ENCODE results near the gene ERG. TPM values are rescaled to one million over a fixed set of nuclear protein-coding genes. Genes with fewer than 3 reads are reported as not detected.

ERG gene
- total and polyA plus RNA-seq, 4 donors, result 3.3 to 6.0 (median 4.1) TPM

GRCh38 chr21:38401191-38401926, 96.9 kb downstream of the ERG start:
- Histone ChIP-seq H3K4me1 (ENCODE audit: control insufficient read depth in 4 of 4, insufficient read depth in 4 of 4, low read length in 3 of 4) (no peaks in the 10 kb centered on the region), H3K4me3 (ENCODE audit: low read depth in 1 of 3, low read length in 3 of 3) (no peak overlapping the region), H3K36me3 (ENCODE audit: control insufficient read depth in 4 of 4, insufficient read depth in 3 of 4, low read depth in 1 of 4, low read length in 3 of 4) (no peaks in the 10 kb centered on the region), H3K9ac (ENCODE audit: low read depth in 1 of 2, low read length in 2 of 2) (no peak overlapping the region), H3K9me3 (ENCODE audit: control insufficient read depth in 4 of 4, low read length in 3 of 4) (no peaks in the 10 kb centered on the region), H3K27me3 (ENCODE audit: control insufficient read depth in 4 of 4, insufficient read depth in 4 of 4, low read length in 3 of 4) (peaks cover 0 to 3% (median 0%) of the 10 kb centered on the region in 4 donors), H3K27ac (ENCODE audit: low read depth in 1 of 2, low read length in 2 of 2) (no peak overlapping the region)
- no peak for DNase-seq (ENCODE audit: low spot score)
- WGBS, result 62% methylated on average over 12 of the region's 12 CpGs
- no peak for TF ChIP-seq JUND (IDR thresholded peaks at IDR 0.05)
- TF ChIP-seq GABPA (IDR thresholded peaks at IDR 0.05 in 1 of 2, conservative IDR thresholded peaks at IDR 0.05 in 1 of 2), result no peak
- TF ChIP-seq FOXA2 (IDR thresholded peaks at IDR 0.05), result no peak
- TF ChIP-seq RXRA (IDR thresholded peaks at IDR 0.05), result no peak
- no peak for TF ChIP-seq HNF4G (IDR thresholded peaks at IDR 0.05)
- no peak for TF ChIP-seq HNF4A (conservative IDR thresholded peaks at IDR 0.05)
- TF ChIP-seq NR2F2 (IDR thresholded peaks at IDR 0.05), result no peak
- no peak for TF ChIP-seq CTCF (IDR thresholded peaks at IDR 0.05; ENCODE audit: low read depth, low read length, missing input control)
- TF ChIP-seq MAX (IDR thresholded peaks at IDR 0.05), result no peak
- TF ChIP-seq ZBTB33 (IDR thresholded peaks at IDR 0.05), result no peak
- TF ChIP-seq ATF3 (IDR thresholded peaks at IDR 0.05), result no peak
- no peak for TF ChIP-seq FOXA1 (IDR thresholded peaks at IDR 0.05)
- TF ChIP-seq REST (IDR thresholded peaks at IDR 0.05), result no peak
- no peak for TF ChIP-seq SP1 (IDR thresholded peaks at IDR 0.05)
- TF ChIP-seq YY1 (IDR thresholded peaks at IDR 0.05), result no peak
- no peak for TF ChIP-seq RAD21 (IDR thresholded peaks at IDR 0.05)
- no peak for TF ChIP-seq EGR1 (IDR thresholded peaks at IDR 0.05; ENCODE audit: low read depth in 2 of 2)
